K562 (cell line): ENCODE results near the gene LAMB3.

ENCODE experiments used
- ATF4 ChIP-seq: fragments of 450-650 bp; formaldehyde crosslinking; IDR thresholded peaks from 2 replicates; pipeline ENCODE4 v1.4.0; 2022; ENCODE audit warnings: mild to moderate bottlenecking, moderate library complexity
- BDP1 ChIP-seq: IDR thresholded peaks from 3 replicates; pipeline ENCODE4 v1.6.1; 2011; ENCODE audit not compliant: insufficient read length, insufficient read depth
- CBX2 ChIP-seq: fragments of 200-600 bp; sonication (generic); IDR thresholded peaks from one replicate; pipeline ENCODE4 v1.6.1; 2012; ENCODE audit warnings: mild to moderate bottlenecking, low read length, inconsistent platforms; ENCODE audit not compliant: insufficient read depth, poor library complexity, severe bottlenecking
- CTCF ChIP-seq, 3 experiments: IDR thresholded peaks in 2 of 3; conservative IDR thresholded peaks in 1 of 3; 2 replicates each; pipeline ENCODE4 v1.5.1; 2011 to 2012; ENCODE audit warnings: low read length in 3 of 3, mild to moderate bottlenecking in 3 of 3, control low read depth in 2 of 3, improper control_type of control experiment in 1 of 3, inconsistent platforms in 1 of 3, low read depth in 1 of 3, mixed read lengths in 1 of 3, moderate library complexity in 1 of 3; ENCODE audit not compliant: insufficient read depth in 2 of 3
- ESRRA ChIP-seq: fragments of 450-650 bp; IDR thresholded peaks from 2 replicates; pipeline ENCODE4 v1.6.1; 2014; ENCODE audit warnings: low read depth, mild to moderate bottlenecking, moderate library complexity, borderline replicate concordance
- FOXA3 ChIP-seq, 2 experiments: fragments of 450-650 bp in 1 of 2; sonication (generic) in 1 of 2; formaldehyde crosslinking; IDR thresholded peaks in 1 of 2; conservative IDR thresholded peaks in 1 of 2; 2 replicates each; pipeline versions ENCODE4 v1.4.0 to v1.8.0; 2020 to 2022; ENCODE audit warnings: mild to moderate bottlenecking in 2 of 2, missing genetic modification reagents in 1 of 2
- PHF8 ChIP-seq: fragments of 200-600 bp; sonication (generic); IDR thresholded peaks from 2 replicates; pipeline ENCODE4 v1.6.1; 2012; ENCODE audit warnings: mixed run types, mild to moderate bottlenecking, inconsistent platforms, low read length, moderate library complexity, borderline replicate concordance
- POLR2A ChIP-seq: fragments of 450-650 bp; conservative IDR thresholded peaks from 2 replicates; pipeline ENCODE4 v1.6.1; 2016
- SRSF3 ChIP-seq: fragments of 200-400 bp; formaldehyde crosslinking; IDR thresholded peaks from 2 replicates; pipeline ENCODE4 v1.6.1; 2016; ENCODE audit warnings: mild to moderate bottlenecking, low read length, moderate library complexity; ENCODE audit not compliant: insufficient read depth
- ZBTB17 ChIP-seq: fragments of 450-650 bp; formaldehyde crosslinking; IDR thresholded peaks from 2 replicates; pipeline ENCODE4 v1.4.0; 2020; ENCODE audit warnings: mild to moderate bottlenecking
- ZBTB40 ChIP-seq, 2 experiments: fragments of 450-650 bp in 1 of 2; sonication (generic) in 1 of 2; formaldehyde crosslinking in 1 of 2; IDR thresholded peaks; 2 replicates each; pipeline versions ENCODE4 v1.7.1 to v1.9.0; 2016 to 2022; ENCODE audit warnings: inconsistent platforms in 1 of 2, mild to moderate bottlenecking in 1 of 2, missing genetic modification reagents in 1 of 2
- ZNF436 ChIP-seq: fragments of 250-450, 450-650 bp; sonication (Bioruptor Pico); formaldehyde crosslinking; IDR thresholded peaks from 2 replicates; pipeline ENCODE4 v1.7.0; 2020; ENCODE audit warnings: mild to moderate bottlenecking
- ZNF707 ChIP-seq: fragments of 250-450 bp; sonication (Bioruptor Pico); conservative IDR thresholded peaks from 2 replicates; pipeline ENCODE4 v1.8.0; 2022; ENCODE audit warnings: inconsistent platforms, mild to moderate bottlenecking, moderate library complexity

- TF ChIP-seq FOXA3 (CRISPR knock-in tag; conservative IDR thresholded peaks at IDR 0.05 in 1 of 2, IDR thresholded peaks at IDR 0.05 in 1 of 2) (no peak), POLR2A (no peak), ZBTB40 (IDR thresholded peaks at IDR 0.05) (no peak), ZBTB40 (CRISPR knock-in tag; IDR thresholded peaks at IDR 0.05) (no peak), ZNF707 (CRISPR knock-in tag) (no peak), ZBTB17 (CRISPR knock-in tag) (no peak), CBX2 (no peak), ESRRA (no peak), ATF4 (CRISPR knock-in tag) (no peak), ZNF436 (CRISPR knock-in tag) (no peak), CTCF (IDR thresholded peaks at IDR 0.05 in 2 of 3, conservative IDR thresholded peaks at IDR 0.05 in 1 of 3; ENCODE audit: insufficient read depth in 2 of 3, low read depth in 1 of 3, low read length in 3 of 3) (no peak), PHF8 (no peak), BDP1 (no peak), SRSF3 (no peak)
These were observed 9.4 kb downstream of the LAMB3 start for GRCh38 chr1:209642816-209643215.
